ENCODE measurements around the gene SNRNP70.

DNA sequence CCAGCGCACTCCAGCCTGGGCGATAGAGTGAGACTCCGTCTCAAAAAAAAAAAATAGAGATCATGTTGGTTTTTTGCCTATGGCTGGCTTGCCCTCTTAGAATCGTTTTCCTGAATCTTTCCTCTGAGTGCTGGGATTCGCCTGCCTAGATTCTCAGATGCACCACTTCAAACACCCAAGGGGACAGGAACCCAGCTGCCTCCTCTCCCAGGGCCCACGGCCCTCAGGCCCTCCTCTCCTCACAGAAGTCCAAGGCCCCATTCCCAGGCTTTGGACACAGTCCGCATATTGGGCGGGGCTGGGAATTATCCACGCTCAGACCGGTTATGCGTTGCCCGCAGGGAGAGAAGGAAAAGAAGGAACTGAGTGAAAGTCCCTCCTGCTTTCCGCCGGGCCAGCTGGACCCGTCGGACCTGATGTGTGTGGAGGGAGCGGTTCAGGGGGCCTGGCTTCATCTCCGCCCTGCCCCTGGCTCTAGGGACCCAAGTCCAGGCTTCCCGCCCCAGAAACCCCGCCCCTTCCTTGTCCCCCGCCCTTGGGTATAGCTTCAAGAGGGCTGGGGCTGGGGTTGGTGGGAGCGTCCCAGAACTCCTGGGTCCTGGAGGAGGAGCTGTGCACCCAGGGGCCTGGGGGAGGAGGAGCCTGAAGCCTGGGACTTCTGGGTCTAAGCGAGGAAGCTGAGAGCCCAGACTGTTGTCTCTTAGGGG lies 39.9 kb downstream of the SNRNP70 start:
- TF ChIP-seq, protein P1, sequence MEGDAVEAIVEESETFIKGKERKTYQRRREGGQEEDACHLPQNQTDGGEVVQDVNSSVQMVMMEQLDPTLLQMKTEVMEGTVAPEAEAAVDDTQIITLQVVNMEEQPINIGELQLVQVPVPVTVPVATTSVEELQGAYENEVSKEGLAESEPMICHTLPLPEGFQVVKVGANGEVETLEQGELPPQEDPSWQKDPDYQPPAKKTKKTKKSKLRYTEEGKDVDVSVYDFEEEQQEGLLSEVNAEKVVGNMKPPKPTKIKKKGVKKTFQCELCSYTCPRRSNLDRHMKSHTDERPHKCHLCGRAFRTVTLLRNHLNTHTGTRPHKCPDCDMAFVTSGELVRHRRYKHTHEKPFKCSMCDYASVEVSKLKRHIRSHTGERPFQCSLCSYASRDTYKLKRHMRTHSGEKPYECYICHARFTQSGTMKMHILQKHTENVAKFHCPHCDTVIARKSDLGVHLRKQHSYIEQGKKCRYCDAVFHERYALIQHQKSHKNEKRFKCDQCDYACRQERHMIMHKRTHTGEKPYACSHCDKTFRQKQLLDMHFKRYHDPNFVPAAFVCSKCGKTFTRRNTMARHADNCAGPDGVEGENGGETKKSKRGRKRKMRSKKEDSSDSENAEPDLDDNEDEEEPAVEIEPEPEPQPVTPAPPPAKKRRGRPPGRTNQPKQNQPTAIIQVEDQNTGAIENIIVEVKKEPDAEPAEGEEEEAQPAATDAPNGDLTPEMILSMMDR (IDR thresholded peaks at IDR 0.05) = no peak
- no peak for TF ChIP-seq POLR2A (IDR thresholded peaks at IDR 0.05)
- no peak for TF ChIP-seq POLR2AphosphoS5 (IDR thresholded peaks at IDR 0.05)
